Esophagus muscularis mucosa (tissue), 4 donors: ENCODE results near the gene EVL. TPM values are rescaled to one million over a fixed set of nuclear protein-coding genes. Genes with fewer than 3 reads are reported as not detected.
"Not testable (repeated sequence)": the region's sequence is repeated elsewhere in the genome, so short reads cannot be mapped to it uniquely, and the experiment has no call there.

Experiments
- DNase-seq: peaks from one replicate; pipeline ENCODE4 v3.0.0-alpha.2; 2017; ENCODE audit errors: extremely low spot score
- H3K27ac ChIP-seq, 4 donors: fragments of 200-600 bp; sonication (generic); replicated peaks in 1 of 4; 1 replicate in 3 of 4; 2 replicates in 1 of 4; pipeline ENCODE4 v1.5.1; 2016 to 2019; ENCODE audit warnings: mild to moderate bottlenecking in 1 of 4
- H3K27me3 ChIP-seq, 4 donors: fragments of 200-600 bp; sonication (generic); one replicate each; pipeline versions ENCODE4 v1.5.1 to v1.6.0; 2016 to 2019
- H3K36me3 ChIP-seq, 4 donors: fragments of 200-600 bp; sonication (generic); one replicate each; pipeline ENCODE4 v1.5.1; 2016 to 2019
- H3K4me1 ChIP-seq, 4 donors: fragments of 200-600 bp; sonication (generic); one replicate each; pipeline ENCODE4 v1.5.1; 2016 to 2019
- H3K4me3 ChIP-seq, 4 donors: fragments of 200-600 bp; sonication (generic); 1 replicate in 2 of 4; 2 replicates in 2 of 4; pipeline ENCODE4 v1.5.1; 2016 to 2019; ENCODE audit warnings: mild to moderate bottlenecking in 4 of 4, moderate library complexity in 1 of 4
- H3K9me3 ChIP-seq, 4 donors: fragments of 200-600 bp; sonication (generic); 1 replicate in 3 of 4; 2 replicates in 1 of 4; pipeline ENCODE4 v1.5.1; 2016 to 2019
- CTCF ChIP-seq, 3 experiments: fragments of 200-600 bp in 2 of 3; fragments of 450-650 bp in 1 of 3; sonication (generic) in 2 of 3; IDR thresholded peaks; one replicate each; pipeline ENCODE4 v1.5.1; 2017 to 2019; ENCODE audit warnings: antibody characterized with exemption in 3 of 3, mild to moderate bottlenecking in 2 of 3, moderate library complexity in 1 of 3
- EP300 ChIP-seq: sonication (generic); formaldehyde crosslinking; IDR thresholded peaks from one replicate; pipeline ENCODE4 v1.6.1; 2017; ENCODE audit warnings: antibody characterized with exemption
- POLR2A ChIP-seq: fragments of 450-650 bp; IDR thresholded peaks from one replicate; pipeline ENCODE4 v1.6.1; 2017; ENCODE audit warnings: antibody characterized with exemption, moderate library complexity, mild to moderate bottlenecking, low read depth
- POLR2AphosphoS5 ChIP-seq, 2 donors: sonication (generic); formaldehyde crosslinking; IDR thresholded peaks; one replicate each; pipeline ENCODE4 v1.6.1; 2017; ENCODE audit warnings: antibody characterized with exemption in 2 of 2
- WGBS: methylation state at CpG from one replicate; pipeline ENCODE4 v1.1.5; 2018; 5-methylcytosine and 5-hydroxymethylcytosine counted together
- intact Hi-C: fragments of 100-400 bp; cut with DNase I; formaldehyde crosslinking; loops from one replicate; pipeline ENCODE4 v1.15.1; 2023
- total RNA-seq, 4 donors: library from RNA; depleted of rRNA; stranded (reverse); fragments of >200 nt; gene quantifications; one replicate each; pipeline versions ENCODE4 v1.1.0 to v1.2.1, GENCODE V29; 2016

The EVL gene
- total RNA-seq, 4 donors from 2014 or later: 27.0 to 43.9 (median 37.3) TPM

GRCh38 chr14:100060760-100061159, 4.5 kb upstream of the EVL start:
- no peak for DNase-seq
- Histone ChIP-seq H3K9me3 (no peaks in the 10 kb centered on the region), H3K4me1 (peaks cover 7 to 17% (median 15%) of the 10 kb centered on the region in 4 donors), H3K4me3 (no peak overlapping the region), H3K36me3 (no peaks in the 10 kb centered on the region), H3K27ac (no peak overlapping the region), H3K27me3 (no peaks in the 10 kb centered on the region)
- WGBS: 95% methylated on average over 3 of the region's 3 CpGs
- TF ChIP-seq POLR2A: no peak
- TF ChIP-seq POLR2AphosphoS5 (IDR thresholded peaks at IDR 0.05): no peak
- no peak for TF ChIP-seq EP300
- TF ChIP-seq CTCF (IDR thresholded peaks at IDR 0.05): no peak
- intact Hi-C loops: no loop called here

- no peaks in the 10 kb centered on the region for H3K9me3 ChIP-seq
- no peaks in the 10 kb centered on the region for H3K27me3 ChIP-seq
- H3K36me3 ChIP-seq: no peaks in the 10 kb centered on the region
- intact Hi-C loops: no loop called here
- no peak overlapping the region for H3K4me3 ChIP-seq
- TF ChIP-seq POLR2AphosphoS5 (IDR thresholded peaks at IDR 0.05) (no peak), EP300 (no peak), POLR2A (no peak), CTCF (IDR thresholded peaks at IDR 0.05) (no peak)
- 91% methylated on average over 4 of the region's 4 CpGs for WGBS
- no peak overlapping the region for H3K27ac ChIP-seq
- no peak for DNase-seq
- H3K4me1 ChIP-seq: peaks cover 7 to 18% (median 9%) of the 10 kb centered on the region in 4 donors
These were observed 2.6 kb upstream of the EVL start for GRCh38 chr14:100062590-100062989.

- Histone ChIP-seq H3K27ac (no peak overlapping the region), H3K36me3 (no peaks in the 10 kb centered on the region), H3K4me1 (peaks cover 7 to 21% (median 8%) of the 10 kb centered on the region in 4 donors), H3K4me3 (no peak overlapping the region), H3K27me3 (no peaks in the 10 kb centered on the region), H3K9me3 (no peaks in the 10 kb centered on the region)
- TF ChIP-seq EP300 (no peak), POLR2A (no peak), CTCF (IDR thresholded peaks at IDR 0.05) (no peak), POLR2AphosphoS5 (IDR thresholded peaks at IDR 0.05) (no peak)
- DNase-seq: no peak
- intact Hi-C loops: no loop called here
- WGBS: 86% methylated on average over 6 of the region's 6 CpGs
These were observed 1.8 kb upstream of the EVL start for GRCh38 chr14:100063314-100063941.

GRCh38 chr14:100064335-100065092, 708 bp upstream of the EVL start:
- Histone ChIP-seq H3K27ac (peak overlapping the region in 1 of 4 donors; percentile 1), H3K4me1 (peaks cover 0 to 16% (median 8%) of the 10 kb centered on the region in 4 donors)
- H3K27me3 ChIP-seq, H3K36me3 ChIP-seq, DNase-seq, intact Hi-C loops, H3K9me3 ChIP-seq, H3K4me3 ChIP-seq: not testable (repeated sequence)
- 86% methylated on average over 12 of the region's 12 CpGs for WGBS

GRCh38 chr14:100065942-100066574, 836 bp downstream of the EVL start:
- DNase-seq: no peak
- H3K9me3 ChIP-seq: no peaks in the 10 kb centered on the region
- peaks cover 0 to 16% (median 8%) of the 10 kb centered on the region in 4 donors for H3K4me1 ChIP-seq
- TF ChIP-seq POLR2A: no peak
- peak overlapping the region in 2 of 4 donors; percentile 2 to 47 for H3K27ac ChIP-seq
- H3K27me3 ChIP-seq: no peaks in the 10 kb centered on the region
- no peak overlapping the region for H3K4me3 ChIP-seq
- intact Hi-C loops: no loop called here
- no peaks in the 10 kb centered on the region for H3K36me3 ChIP-seq
- 77% methylated on average over 10 of the region's 10 CpGs for WGBS
